CD4-positive, alpha-beta T cell treated with Interferon gamma for 1 hour (primary cell): ENCODE results near the gene CHRFAM7A.
"Not testable (repeated sequence)": the region's sequence is repeated elsewhere in the genome, so short reads cannot be mapped to it uniquely, and the experiment has no call there.

ENCODE experiments used
- DNase-seq: peaks from one replicate; pipeline ENCODE4 v3.0.0-alpha.2; 2020

Gene CHRFAM7A

GRCh38 chr15:30392766-30393663 lies at the start of gene CHRFAM7A:
TSS of gene CHRFAM7A (minus strand) at chr15:30393540. CDS start at chr15:30383351, 10,189 bp downstream.
- not testable (repeated sequence) for DNase-seq

DNA sequence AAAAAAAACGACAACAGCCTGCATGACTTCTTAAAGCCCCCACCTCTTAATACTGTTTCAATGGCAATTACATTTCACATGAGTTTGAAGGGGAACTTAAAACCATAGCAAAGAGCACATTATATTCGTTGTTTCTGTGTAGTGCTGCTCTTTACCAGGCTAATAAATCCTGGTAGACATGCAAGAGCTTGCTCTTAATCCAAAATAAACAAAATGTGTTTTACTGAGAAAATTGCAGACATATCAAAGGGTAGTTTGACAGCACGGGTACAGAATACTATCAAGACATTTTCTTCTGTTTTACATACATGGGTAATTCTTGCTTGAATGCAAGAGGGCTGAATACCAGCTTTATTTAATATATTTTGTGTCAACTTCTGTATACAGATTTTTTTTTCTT lies 45.0 kb upstream of the CHRFAM7A start:
- DNase-seq, result not testable (repeated sequence)

GRCh38 chr15:30435878-30436277 lies 42.5 kb upstream of the CHRFAM7A start:
- not testable (repeated sequence) for DNase-seq

- not testable (repeated sequence) for DNase-seq
These were observed 27.4 kb upstream of the CHRFAM7A start for GRCh38 chr15:30420723-30421122.

GRCh38 chr15:30414160-30414559 lies 20.8 kb upstream of the CHRFAM7A start, which contains the start of gene GOLGA8R:
TSS of gene GOLGA8R (minus strand) at chr15:30414260. CDS start at chr15:30414162, 98 bp downstream.
- not testable (repeated sequence) for DNase-seq

- not testable (repeated sequence) for DNase-seq
These were observed 14.3 kb upstream of the CHRFAM7A start for GRCh38 chr15:30407636-30408035.

- DNase-seq, result peak; percentile 21
These were observed 5.6 kb upstream of the CHRFAM7A start for GRCh38 chr15:30398988-30399387.

- DNase-seq, result not testable (repeated sequence)
These were observed 288 bp upstream of the CHRFAM7A start for GRCh38 chr15:30393664-30393991.

DNA sequence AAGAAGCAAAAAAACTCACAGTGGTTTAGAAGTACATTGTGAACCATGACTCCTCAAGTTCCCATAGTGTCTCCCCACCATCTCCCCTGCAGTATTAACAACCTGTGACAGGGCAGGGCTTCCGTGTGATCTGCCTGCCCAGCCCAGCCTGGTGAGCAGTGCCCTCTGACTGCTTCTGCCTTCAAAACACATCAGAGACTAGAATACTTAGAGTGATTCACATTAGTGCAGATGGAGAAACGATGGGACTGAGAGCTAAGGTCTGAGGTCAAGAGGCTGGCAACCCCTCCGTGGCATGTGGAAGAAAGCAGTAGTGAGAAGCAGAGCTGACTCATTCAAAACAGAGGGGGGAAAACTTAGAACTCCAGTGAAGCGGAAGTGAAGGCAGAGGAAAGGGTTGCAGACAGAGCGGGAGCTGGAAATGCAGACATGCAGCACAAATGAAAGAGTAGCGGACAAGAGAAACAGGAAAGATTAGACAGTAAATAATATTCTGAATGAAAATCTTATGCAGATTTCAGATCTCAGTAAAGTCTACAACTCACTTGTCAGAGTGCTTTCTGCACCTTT lies 6.9 kb downstream of the CHRFAM7A start:
- not testable (repeated sequence) for DNase-seq

GRCh38 chr15:30377082-30377413 lies 16.3 kb downstream of the CHRFAM7A start:
- DNase-seq, result not testable (repeated sequence)

GRCh38 chr15:30376375-30377081 lies 16.8 kb downstream of the CHRFAM7A start:
- DNase-seq, result not testable (repeated sequence)

DNA sequence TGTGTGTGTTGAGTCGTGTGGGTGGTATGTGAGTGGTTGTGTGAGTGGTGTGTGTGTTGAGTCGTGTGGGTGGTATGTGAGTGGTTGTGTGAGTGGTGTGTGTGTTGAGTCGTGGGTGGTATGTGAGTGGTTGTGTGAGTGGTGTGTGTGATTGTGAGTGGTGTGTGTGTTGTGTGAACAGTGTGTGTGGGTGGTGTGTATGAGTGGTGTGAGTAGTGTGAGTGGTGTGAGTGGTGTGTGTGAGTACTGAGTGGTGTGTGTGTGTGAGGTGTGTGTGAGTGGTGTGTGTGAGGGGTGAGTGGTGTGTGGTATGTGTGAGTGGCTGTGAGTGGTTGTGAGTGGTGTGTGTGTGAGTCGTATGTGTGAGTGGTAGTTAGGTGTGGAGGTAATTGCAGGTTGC lies 17.5 kb downstream of the CHRFAM7A start:
- DNase-seq, result not testable (repeated sequence)

DNA sequence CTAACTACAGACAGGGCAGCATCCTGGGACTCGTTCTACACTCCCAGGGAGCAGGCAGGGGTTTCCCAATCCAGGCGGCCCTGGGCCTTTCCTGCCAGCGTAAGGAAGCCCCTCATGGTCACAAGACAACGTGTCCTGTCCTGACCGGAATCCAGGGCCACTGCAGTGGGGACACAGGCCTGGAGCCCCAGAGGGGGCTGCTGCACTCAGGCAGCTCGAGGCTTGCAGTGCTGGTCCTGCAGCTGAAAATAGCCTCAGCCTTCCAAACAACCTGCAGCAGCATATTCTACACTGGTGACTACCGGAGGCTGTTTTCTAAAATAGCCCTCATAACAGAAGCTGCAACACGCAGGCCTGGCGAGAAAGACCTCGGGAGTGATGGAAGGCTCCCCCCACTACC lies 18.5 kb downstream of the CHRFAM7A start:
- not testable (repeated sequence) for DNase-seq

GRCh38 chr15:30368271-30368670 lies 25.1 kb downstream of the CHRFAM7A start:
- DNase-seq, result not testable (repeated sequence)

- DNase-seq, result not testable (repeated sequence)
These were observed 26.1 kb downstream of the CHRFAM7A start for GRCh38 chr15:30367246-30367645.

DNA sequence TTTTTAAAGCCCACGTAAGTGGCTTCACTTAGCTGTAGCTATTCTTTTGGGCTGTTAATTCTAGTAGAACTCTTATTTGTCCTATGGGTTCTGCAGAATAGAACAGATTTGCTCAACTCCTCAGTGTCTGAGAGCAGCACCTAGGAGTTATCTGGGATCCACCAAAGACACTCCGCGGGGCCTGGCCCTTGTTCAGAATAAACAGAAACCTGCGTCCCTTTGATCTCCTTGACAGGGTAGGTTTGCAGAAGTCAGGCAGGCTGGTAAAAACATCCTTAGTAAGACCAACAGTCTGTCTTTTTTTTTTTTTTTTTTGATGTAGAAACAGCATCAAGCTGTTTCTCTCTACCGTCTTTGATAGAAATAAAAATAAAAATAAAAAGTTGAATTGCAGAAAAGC lies 31.9 kb downstream of the CHRFAM7A start:
- DNase-seq, result not testable (repeated sequence)

- not testable (repeated sequence) for DNase-seq
These were observed 32.4 kb downstream of the CHRFAM7A start for GRCh38 chr15:30360990-30361389.

- not testable (repeated sequence) for DNase-seq
These were observed 38.3 kb downstream of the CHRFAM7A start for GRCh38 chr15:30355043-30355442.

DNA sequence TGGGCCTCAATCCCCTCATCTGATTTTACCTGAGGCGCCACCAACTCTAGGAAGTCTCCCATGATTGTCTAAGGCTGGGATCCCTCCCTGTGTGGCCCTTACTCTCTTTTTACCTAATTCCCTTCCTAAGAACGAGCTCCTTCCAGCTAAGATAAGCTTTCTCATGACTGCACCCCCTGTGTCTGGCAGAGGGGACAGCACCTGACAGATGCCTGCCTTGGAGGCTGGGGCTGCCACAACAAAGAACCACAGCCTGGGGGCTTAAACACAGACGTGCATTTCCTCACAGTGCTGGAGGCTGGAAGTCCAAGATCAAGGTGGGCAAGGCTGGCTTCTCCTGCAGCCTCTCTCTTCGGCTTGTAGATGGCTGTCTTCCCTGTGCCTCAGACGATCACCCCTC lies 43.5 kb downstream of the CHRFAM7A start:
- DNase-seq, result not testable (repeated sequence)

- DNase-seq, result not testable (repeated sequence)
These were observed 56.8 kb downstream of the CHRFAM7A start for GRCh38 chr15:30336584-30336983.

DNA sequence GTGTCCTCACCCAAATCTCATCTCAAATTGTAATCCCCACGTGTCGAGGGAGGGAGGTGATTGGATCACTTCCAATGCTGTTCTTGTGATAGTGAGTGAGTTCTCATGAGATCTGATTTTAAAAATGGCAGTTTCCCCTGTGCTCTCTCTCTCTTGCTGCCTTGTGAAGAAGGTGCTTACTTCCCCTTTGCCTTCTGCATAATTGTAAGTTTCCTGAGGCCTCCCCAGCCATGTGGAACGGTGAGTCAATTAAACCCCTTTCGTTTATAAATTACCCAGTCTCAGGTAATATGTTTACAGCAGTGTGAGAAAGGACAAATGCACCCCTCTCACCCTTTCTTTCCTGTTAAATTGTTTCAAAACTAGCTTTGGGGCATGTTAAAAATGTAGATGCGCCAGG lies 59.2 kb downstream of the CHRFAM7A start:
- not testable (repeated sequence) for DNase-seq

- DNase-seq, result not testable (repeated sequence)
These were observed 67.2 kb downstream of the CHRFAM7A start for GRCh38 chr15:30326145-30326544.

- DNase-seq, result not testable (repeated sequence)
These were observed 72.3 kb downstream of the CHRFAM7A start for GRCh38 chr15:30321063-30321462.
